ENCODE results near the gene CTSZ.
"Not testable (repeated sequence)": the region's sequence is repeated elsewhere in the genome, so short reads cannot be mapped to it uniquely, and the experiment has no call there.

CTSZ gene

GRCh38 chr20:59006864-59007664 lies at the start of gene CTSZ:
TSS of gene CTSZ (minus strand) at chr20:59007254. CDS start at chr20:59007128, 126 bp downstream.
- DNase-seq = no peak

- DNase-seq = peak; percentile 33
These were observed 48.2 kb upstream of the CTSZ start for GRCh38 chr20:59055302-59055701.

- DNase-seq = no peak
These were observed 44.7 kb upstream of the CTSZ start for GRCh38 chr20:59051666-59052185.

GRCh38 chr20:59050437-59050836 lies 43.4 kb upstream of the CTSZ start:
- DNase-seq = no peak

- no peak for DNase-seq
These were observed 41.6 kb upstream of the CTSZ start for GRCh38 chr20:59048681-59049030.

GRCh38 chr20:59047938-59048680 lies 41.1 kb upstream of the CTSZ start:
- DNase-seq = no peak

GRCh38 chr20:59046862-59047261 lies 39.8 kb upstream of the CTSZ start:
- DNase-seq = no peak

- no peak for DNase-seq
These were observed 37.7 kb upstream of the CTSZ start for GRCh38 chr20:59044796-59045195.

GRCh38 chr20:59044295-59044694 lies 37.2 kb upstream of the CTSZ start:
- DNase-seq = no peak

- no peak for DNase-seq
These were observed 36.6 kb upstream of the CTSZ start for GRCh38 chr20:59043698-59044097.

GRCh38 chr20:59042796-59043631 lies 36.0 kb upstream of the CTSZ start:
- peak; percentile 91 for DNase-seq

- no peak for DNase-seq
These were observed 35.2 kb upstream of the CTSZ start, which contains the start of gene PRELID3B for GRCh38 chr20:59042151-59042795. TSS of gene PRELID3B (minus strand) at chr20:59042786. CDS start at chr20:59042730, 56 bp downstream.

- DNase-seq = not testable (repeated sequence)
These were observed 34.4 kb upstream of the CTSZ start for GRCh38 chr20:59041487-59041886.

- DNase-seq = no peak
These were observed 33.6 kb upstream of the CTSZ start for GRCh38 chr20:59040667-59041066.

- no peak for DNase-seq
These were observed 32.2 kb upstream of the CTSZ start for GRCh38 chr20:59039233-59039632.

- DNase-seq = no peak
These were observed 30.3 kb upstream of the CTSZ start for GRCh38 chr20:59037386-59037785.

GRCh38 chr20:59035381-59035780 lies 28.3 kb upstream of the CTSZ start:
- DNase-seq = no peak

- DNase-seq = no peak
These were observed 26.6 kb upstream of the CTSZ start for GRCh38 chr20:59033616-59034165.

- DNase-seq = no peak
These were observed 26.0 kb upstream of the CTSZ start for GRCh38 chr20:59033093-59033492.

GRCh38 chr20:59032713-59033059 lies 25.6 kb upstream of the CTSZ start:
- peak; percentile 79 for DNase-seq

- peak; percentile 93 for DNase-seq
These were observed 25.1 kb upstream of the CTSZ start, which contains the start of gene ATP5F1E for GRCh38 chr20:59032023-59032712. TSS of gene ATP5F1E (minus strand) at chr20:59032335. CDS start at chr20:59032251, 84 bp downstream.

Data from NCI-H526 treated with DMSO at 0.1 percent for 48 hours (cell line).